Measurements from ENCODE around the gene TNK2. TPM values are rescaled to one million over a fixed set of nuclear protein-coding genes. Genes with fewer than 3 reads are reported as not detected.
"Not testable (repeated sequence)": the region's sequence is repeated elsewhere in the genome, so short reads cannot be mapped to it uniquely, and the experiment has no call there.

Gene TNK2
- total and polyA plus RNA-seq, 2 experiments from 2014 or later = 3.2 to 12.3 TPM

DNA sequence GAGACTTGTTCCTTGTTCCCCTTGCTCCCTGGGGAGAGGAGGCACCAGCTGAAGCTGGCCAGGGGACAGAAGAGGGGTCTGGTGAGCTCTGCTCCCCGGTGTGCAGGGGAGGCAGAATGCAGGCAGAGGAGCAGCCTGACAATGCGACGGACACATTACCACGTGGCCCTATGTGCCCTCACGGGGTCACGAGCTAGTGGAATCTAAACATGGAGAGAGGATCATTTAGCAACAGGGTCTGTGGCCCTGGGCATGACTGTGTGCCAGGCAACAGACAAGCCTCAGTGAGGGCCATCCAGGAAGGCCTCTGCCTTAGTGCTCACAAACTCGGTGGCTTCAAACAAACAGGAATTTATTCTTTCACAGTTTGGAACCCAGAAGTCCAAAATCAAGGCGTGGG lies 88.2 kb downstream of the TNK2 start:
- Histone ChIP-seq H3K4me3 (no peak overlapping the region), H3K79me2 (ENCODE audit: insufficient read depth) (no peaks in the 10 kb centered on the region), H3K9me2 (ENCODE audit: insufficient read depth) (no peaks in the 10 kb centered on the region), H3K4me2 (ENCODE audit: unreplicated experiment) (no peak overlapping the region), H3K9me3 (ENCODE audit: low read depth) (no peaks in the 10 kb centered on the region), H3K27me3 (replicated peaks; ENCODE audit: insufficient read depth) (peaks cover 11% of the 10 kb centered on the region), H3K9ac (no peak overlapping the region), H3F3A (ENCODE audit: insufficient read depth) (no peaks in the 10 kb centered on the region), H3K36me3 (ENCODE audit: low read depth) (no peaks in the 10 kb centered on the region), H3K27ac (no peak overlapping the region), H3K4me1 (ENCODE audit: insufficient read depth) (no peaks in the 10 kb centered on the region), H4K20me1 (ENCODE audit: insufficient read depth) (no peaks in the 10 kb centered on the region), H2AFZ (no peak overlapping the region)
- WGBS, 2 experiments (ENCODE audit: low coverage in 1 of 2, low lambda C conversion rate in 2 of 2, missing lambda C conversion rate in 2 of 2) = 59 to 65% methylated on average over 8 of the region's 8 CpGs
- TF ChIP-seq EZH2phosphoT487 (IDR thresholded peaks at IDR 0.05; ENCODE audit: insufficient read depth, low read depth) = no peak
- no peak for TF ChIP-seq EZH2 (IDR thresholded peaks at IDR 0.05; ENCODE audit: insufficient read depth, poor library complexity, severe bottlenecking)
- DNase-seq = no peak
- in situ Hi-C loops (cut with MboI) = no loop called here

DNA sequence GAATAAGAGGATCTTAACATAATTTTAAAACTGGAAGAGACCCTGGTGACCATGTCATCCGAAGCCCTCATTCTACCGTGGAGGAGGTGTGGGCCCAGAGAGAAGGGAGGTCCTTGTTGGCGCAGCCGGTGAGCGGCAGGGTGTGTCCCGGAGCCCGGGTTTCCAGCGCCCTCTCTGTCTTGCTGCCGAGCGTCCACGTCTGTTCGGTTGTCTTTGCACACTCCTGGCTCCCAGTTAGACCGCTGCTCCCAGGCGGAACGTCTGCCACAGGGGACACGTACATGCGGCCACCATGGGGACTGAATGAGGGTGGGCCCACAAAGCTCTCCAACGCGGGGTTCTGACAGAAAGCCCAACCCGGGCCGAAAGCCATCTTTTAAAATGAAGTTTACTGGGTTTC lies 90.0 kb downstream of the TNK2 start:
- TF ChIP-seq EZH2 (IDR thresholded peaks at IDR 0.05; ENCODE audit: insufficient read depth, poor library complexity, severe bottlenecking) (no peak), EZH2phosphoT487 (IDR thresholded peaks at IDR 0.05; ENCODE audit: insufficient read depth, low read depth) (no peak)

DNA sequence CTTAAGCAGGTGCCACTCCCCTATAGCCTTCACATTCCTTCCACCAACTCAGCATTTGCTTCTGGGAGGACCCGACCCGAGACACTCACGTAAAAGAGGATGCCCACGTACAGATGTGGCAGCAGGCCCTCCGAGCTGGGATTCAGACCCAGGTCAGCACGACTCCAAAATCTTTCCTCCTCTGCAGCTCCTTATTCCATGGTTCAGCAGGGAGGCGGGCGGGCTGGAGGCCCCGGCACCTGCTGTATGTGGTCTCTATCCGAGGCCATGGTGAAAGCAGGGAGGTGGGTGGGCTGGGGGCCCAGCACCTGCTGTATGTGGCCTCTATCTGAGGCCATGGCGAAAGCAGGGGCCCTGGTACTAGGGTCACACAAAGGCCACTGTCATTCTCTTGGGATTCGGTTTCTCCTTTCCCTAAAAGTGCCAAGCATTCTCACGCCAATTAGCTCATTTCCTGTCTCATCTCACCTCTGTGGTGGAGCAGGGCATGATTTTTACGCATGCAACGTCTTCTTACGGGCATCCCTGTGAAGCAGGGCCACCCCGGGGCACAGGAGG lies 90.7 kb downstream of the TNK2 start:
- no peak overlapping the region for H2AFZ ChIP-seq
- no peak overlapping the region for H3K4me3 ChIP-seq
- peaks cover 3% of the 10 kb centered on the region for H3K27me3 ChIP-seq (replicated peaks; ENCODE audit: insufficient read depth)
- H3F3A ChIP-seq (ENCODE audit: insufficient read depth) = no peaks in the 10 kb centered on the region
- no peaks in the 10 kb centered on the region for H3K9me2 ChIP-seq (ENCODE audit: insufficient read depth)
- TF ChIP-seq EZH2phosphoT487 (IDR thresholded peaks at IDR 0.05; ENCODE audit: insufficient read depth, low read depth) = no peak
- TF ChIP-seq EZH2 (IDR thresholded peaks at IDR 0.05; ENCODE audit: insufficient read depth, poor library complexity, severe bottlenecking) = no peak
- in situ Hi-C loops (cut with MboI) = no loop called here
- no peak for DNase-seq
- no peaks in the 10 kb centered on the region for H3K36me3 ChIP-seq (ENCODE audit: low read depth)
- no peaks in the 10 kb centered on the region for H3K9me3 ChIP-seq (ENCODE audit: low read depth)
- no peak overlapping the region for H3K27ac ChIP-seq
- no peak overlapping the region for H3K4me2 ChIP-seq (ENCODE audit: unreplicated experiment)
- no peaks in the 10 kb centered on the region for H3K79me2 ChIP-seq (ENCODE audit: insufficient read depth)
- no peaks in the 10 kb centered on the region for H4K20me1 ChIP-seq (ENCODE audit: insufficient read depth)
- H3K9ac ChIP-seq = no peak overlapping the region
- 63 to 65% methylated on average over 16 to 17 of the region's 17 CpGs for WGBS, 2 experiments (ENCODE audit: low coverage in 1 of 2, low lambda C conversion rate in 2 of 2, missing lambda C conversion rate in 2 of 2)
- H3K4me1 ChIP-seq (ENCODE audit: insufficient read depth) = no peaks in the 10 kb centered on the region

More for the DNA sequence above, 90.0 kb downstream of the TNK2 start:
- H3K4me2 ChIP-seq (ENCODE audit: unreplicated experiment) = no peak overlapping the region
- no peak overlapping the region for H3K9ac ChIP-seq
- in situ Hi-C loops (cut with MboI) = no loop called here
- no peaks in the 10 kb centered on the region for H3F3A ChIP-seq (ENCODE audit: insufficient read depth)
- no peak for DNase-seq
- no peaks in the 10 kb centered on the region for H3K79me2 ChIP-seq (ENCODE audit: insufficient read depth)
- H4K20me1 ChIP-seq (ENCODE audit: insufficient read depth) = no peaks in the 10 kb centered on the region
- H3K27ac ChIP-seq = no peak overlapping the region
- H3K9me3 ChIP-seq (ENCODE audit: low read depth) = no peaks in the 10 kb centered on the region
- H3K27me3 ChIP-seq (replicated peaks; ENCODE audit: insufficient read depth) = peaks cover 3% of the 10 kb centered on the region
- H2AFZ ChIP-seq = no peak overlapping the region
- no peaks in the 10 kb centered on the region for H3K9me2 ChIP-seq (ENCODE audit: insufficient read depth)
- H3K36me3 ChIP-seq (ENCODE audit: low read depth) = no peaks in the 10 kb centered on the region
- H3K4me3 ChIP-seq = no peak overlapping the region
- WGBS, 2 experiments (ENCODE audit: low coverage in 1 of 2, low lambda C conversion rate in 2 of 2, missing lambda C conversion rate in 2 of 2) = 66% methylated on average over 21 of the region's 21 CpGs
- H3K4me1 ChIP-seq (ENCODE audit: insufficient read depth) = no peaks in the 10 kb centered on the region

DNA sequence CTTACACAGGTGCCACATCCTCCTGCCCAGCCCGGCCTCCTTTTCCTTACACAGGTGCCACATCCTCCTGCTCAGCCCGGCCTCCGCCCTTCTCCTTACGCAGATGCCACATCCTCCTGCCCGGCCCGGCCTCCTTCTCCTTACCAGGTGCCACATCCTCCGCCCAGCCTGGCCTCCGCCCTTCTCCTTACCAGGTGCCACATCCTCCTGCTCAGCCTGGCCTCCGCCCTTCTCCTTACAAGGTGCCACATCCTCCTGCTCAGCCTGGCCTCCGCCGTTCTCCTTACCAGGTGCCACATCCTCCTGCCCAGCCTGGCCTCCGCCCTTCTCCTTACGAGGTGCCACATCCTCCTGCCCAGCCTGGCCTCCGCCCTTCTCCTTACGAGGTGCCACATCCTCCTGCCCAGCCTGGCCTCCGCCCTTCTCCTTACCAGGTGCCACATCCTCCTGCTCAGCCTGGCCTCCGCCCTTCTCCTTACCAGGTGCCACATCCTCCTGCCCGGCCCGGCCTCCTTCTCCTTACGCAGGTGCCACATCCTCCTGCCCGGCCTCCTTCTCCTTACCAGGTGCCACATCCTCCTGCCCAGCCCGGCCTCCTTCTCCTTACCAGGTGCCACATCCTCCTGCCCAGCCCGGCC lies 92.0 kb downstream of the TNK2 start:
- H3K79me2 ChIP-seq (ENCODE audit: insufficient read depth); H3K9me2 ChIP-seq (ENCODE audit: insufficient read depth); H3K27me3 ChIP-seq (replicated peaks; ENCODE audit: insufficient read depth); H3F3A ChIP-seq (ENCODE audit: insufficient read depth); H3K4me3 ChIP-seq; H4K20me1 ChIP-seq (ENCODE audit: insufficient read depth); H2AFZ ChIP-seq; H3K4me2 ChIP-seq (ENCODE audit: unreplicated experiment); H3K9ac ChIP-seq; H3K27ac ChIP-seq; H3K4me1 ChIP-seq (ENCODE audit: insufficient read depth); H3K9me3 ChIP-seq (ENCODE audit: low read depth); in situ Hi-C loops (cut with MboI); DNase-seq; H3K36me3 ChIP-seq (ENCODE audit: low read depth): not testable (repeated sequence)
- 77 to 100% methylated on average over 1 to 22 of the region's 23 CpGs for WGBS, 2 experiments (ENCODE audit: low coverage in 1 of 2, low lambda C conversion rate in 2 of 2, missing lambda C conversion rate in 2 of 2)

All from GM23248 (cell line).